Muscle layer of colon (tissue), 2 donors: ENCODE results near the gene RNLS.
"Not testable (repeated sequence)": the region's sequence is repeated elsewhere in the genome, so short reads cannot be mapped to it uniquely, and the experiment has no call there.

Experiments
- H3K27ac ChIP-seq: one replicate; pipeline ENCODE4 v1.7.0; 2013; ENCODE audit warnings: low read depth, mild to moderate bottlenecking, low read length, moderate library complexity
- H3K27me3 ChIP-seq, 2 donors: one replicate each; pipeline ENCODE4 v1.7.0; 2013; ENCODE audit warnings: low read length in 2 of 2, mild to moderate bottlenecking in 2 of 2; ENCODE audit not compliant: insufficient read depth in 2 of 2, control insufficient read depth in 1 of 2
- H3K36me3 ChIP-seq: one replicate; pipeline ENCODE4 v1.7.0; 2013; ENCODE audit warnings: mild to moderate bottlenecking, low read length; ENCODE audit not compliant: insufficient read depth
- H3K4me1 ChIP-seq: one replicate; pipeline ENCODE4 v1.7.0; 2013; ENCODE audit warnings: mild to moderate bottlenecking, low read length; ENCODE audit not compliant: insufficient read depth
- H3K4me3 ChIP-seq, 2 donors: one replicate each; pipeline ENCODE4 v1.7.0; 2013; ENCODE audit warnings: low read length in 2 of 2, low read depth in 1 of 2, mild to moderate bottlenecking in 1 of 2, moderate library complexity in 1 of 2
- H3K9ac ChIP-seq: one replicate; pipeline ENCODE4 v1.7.0; 2013; ENCODE audit warnings: low read length
- H3K9me3 ChIP-seq: one replicate; pipeline ENCODE4 v1.7.0; 2013; ENCODE audit warnings: mild to moderate bottlenecking, low read length
- donor health status: abdominal sarcoma.
- donor health status: Adenocarcinoma of cecum.

The RNLS gene

DNA sequence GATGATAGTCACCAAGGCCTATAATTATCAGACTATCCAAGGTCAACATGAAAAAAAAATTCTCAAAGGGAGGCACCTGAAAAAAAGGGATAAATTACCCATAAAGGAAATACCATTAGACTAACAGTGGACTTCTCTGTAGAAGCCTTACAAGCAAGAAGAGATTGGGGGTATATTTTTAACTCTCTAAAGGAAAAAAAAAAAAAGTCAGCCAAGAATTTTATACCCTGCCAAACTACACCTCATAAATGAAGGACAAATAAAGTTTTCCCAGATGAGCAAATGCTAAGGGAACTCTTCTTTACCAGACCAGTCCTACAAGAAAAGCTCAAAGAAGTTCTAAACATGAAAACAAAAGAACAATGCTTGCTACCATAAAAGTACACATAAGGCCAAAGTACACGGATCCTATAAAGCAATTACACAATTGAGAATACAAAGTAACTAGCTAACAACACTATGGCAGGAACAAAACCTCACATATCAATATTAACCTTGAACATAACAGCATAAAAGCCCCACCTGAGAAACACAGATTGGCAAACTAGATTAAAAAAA, 263.1 kb downstream of the RNLS start:
- Histone ChIP-seq H3K4me1 (peaks cover 6% of the 10 kb centered on the region), H3K27ac (no peak overlapping the region), H3K9ac (no peak overlapping the region), H3K27me3 (no peaks in the 10 kb centered on the region), H3K9me3 (no peaks in the 10 kb centered on the region), H3K4me3 (no peak overlapping the region), H3K36me3 (no peaks in the 10 kb centered on the region)

DNA sequence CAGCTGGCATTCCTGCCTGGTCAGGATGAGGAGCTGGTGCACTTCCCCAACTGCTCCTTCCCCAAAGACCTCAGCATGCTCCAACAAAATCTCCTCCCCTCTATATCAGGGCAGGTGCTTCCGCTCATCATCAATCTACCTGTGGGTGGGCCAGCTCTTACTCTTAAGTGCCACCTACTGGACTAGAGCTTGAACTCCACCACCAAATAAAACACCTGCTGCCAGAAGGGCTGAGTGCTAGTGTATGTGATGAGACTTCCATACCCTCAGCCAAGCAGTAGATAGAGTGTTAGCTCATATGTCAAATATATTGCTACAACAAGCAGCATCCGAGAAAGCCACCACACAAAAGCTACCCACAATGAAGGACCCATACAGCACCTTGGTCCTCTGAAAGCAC, 264.3 kb downstream of the RNLS start:
- Histone ChIP-seq H3K9me3 (no peaks in the 10 kb centered on the region), H3K27ac (no peak overlapping the region)

DNA sequence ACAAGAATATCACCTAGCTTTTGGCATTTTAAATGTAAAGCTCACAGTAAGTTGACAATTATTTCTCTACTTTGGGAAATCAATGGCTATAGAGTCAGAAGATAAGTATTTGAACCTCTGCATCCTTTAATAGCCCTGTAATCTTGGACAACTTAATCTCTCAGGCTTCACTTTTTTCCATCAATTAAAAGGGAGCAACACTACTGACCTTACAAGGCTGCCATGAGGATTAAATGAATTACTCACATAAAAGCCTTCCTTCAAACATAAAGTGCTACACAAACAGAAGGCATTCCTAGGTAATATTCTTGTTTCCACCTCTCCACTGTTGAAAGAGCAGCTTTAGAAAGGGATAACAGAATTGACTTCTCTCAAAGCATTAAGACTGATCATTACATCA, 266.0 kb downstream of the RNLS start:
- Histone ChIP-seq H3K27ac (no peak overlapping the region), H3K9ac (no peak overlapping the region), H3K27me3 (no peaks in the 10 kb centered on the region), H3K9me3 (no peaks in the 10 kb centered on the region), H3K4me3 (no peak overlapping the region), H3K36me3 (no peaks in the 10 kb centered on the region), H3K4me1 (peaks cover 6% of the 10 kb centered on the region)

More for the DNA sequence above, 264.3 kb downstream of the RNLS start:
- H3K4me3 ChIP-seq, result no peak overlapping the region
- no peak overlapping the region for H3K9ac ChIP-seq
- peaks cover 6% of the 10 kb centered on the region for H3K4me1 ChIP-seq
- H3K36me3 ChIP-seq, result no peaks in the 10 kb centered on the region
- H3K27me3 ChIP-seq, result no peaks in the 10 kb centered on the region

DNA sequence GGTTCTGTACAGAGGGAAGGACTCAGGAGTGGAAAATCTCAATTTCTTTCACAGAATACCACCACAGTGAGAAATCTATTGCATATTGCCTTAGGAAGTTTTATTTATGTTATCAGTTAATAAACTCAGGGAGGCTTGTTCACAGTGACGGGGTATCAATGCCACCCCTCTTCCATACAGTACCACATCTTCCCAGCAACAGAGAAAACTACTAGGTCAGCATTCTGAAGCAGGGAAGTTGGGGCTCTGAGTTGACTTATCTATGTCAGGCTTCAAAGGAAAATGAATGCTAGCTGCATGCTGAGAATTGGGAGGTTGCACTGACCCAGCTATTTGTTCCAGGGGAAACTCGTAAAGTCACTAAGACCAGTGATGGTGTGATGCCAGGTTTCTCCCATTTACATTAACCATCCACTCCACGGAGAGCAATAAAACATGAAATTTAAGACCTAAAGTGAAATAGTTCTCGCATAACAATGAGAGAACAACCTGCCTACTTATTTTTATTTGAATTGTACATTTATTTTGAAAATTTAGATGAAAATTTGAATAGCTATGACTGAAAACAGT, 266.7 kb downstream of the RNLS start:
- Histone ChIP-seq H3K9me3 (no peaks in the 10 kb centered on the region), H3K4me1 (peaks cover 6% of the 10 kb centered on the region), H3K4me3 (no peak overlapping the region), H3K36me3 (no peaks in the 10 kb centered on the region), H3K27me3 (no peaks in the 10 kb centered on the region), H3K9ac (no peak overlapping the region), H3K27ac (no peak overlapping the region)

DNA sequence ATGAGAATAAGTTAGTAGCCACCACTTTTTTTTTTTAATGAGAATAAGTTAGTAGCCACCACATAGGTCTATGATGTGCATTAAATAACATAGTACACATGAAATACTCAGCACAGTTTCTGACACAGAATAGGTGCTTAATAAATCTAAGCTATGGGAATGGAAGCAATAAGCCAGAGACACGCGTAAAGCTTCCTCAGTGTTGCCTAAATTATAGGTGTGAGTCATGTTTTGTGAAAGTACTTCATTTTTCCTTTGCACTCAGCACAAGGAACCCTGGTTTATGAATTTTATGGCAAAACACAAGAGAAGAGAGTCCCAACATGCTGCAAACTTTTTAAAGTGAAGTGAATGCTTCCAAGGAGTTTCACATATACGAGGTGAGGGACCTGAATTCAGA, 267.4 kb downstream of the RNLS start:
- Histone ChIP-seq H3K9me3 (no peaks in the 10 kb centered on the region), H3K4me1 (peaks cover 6% of the 10 kb centered on the region), H3K36me3 (no peaks in the 10 kb centered on the region), H3K27me3 (no peaks in the 10 kb centered on the region), H3K4me3 (no peak overlapping the region), H3K9ac (no peak overlapping the region), H3K27ac (no peak overlapping the region)

DNA sequence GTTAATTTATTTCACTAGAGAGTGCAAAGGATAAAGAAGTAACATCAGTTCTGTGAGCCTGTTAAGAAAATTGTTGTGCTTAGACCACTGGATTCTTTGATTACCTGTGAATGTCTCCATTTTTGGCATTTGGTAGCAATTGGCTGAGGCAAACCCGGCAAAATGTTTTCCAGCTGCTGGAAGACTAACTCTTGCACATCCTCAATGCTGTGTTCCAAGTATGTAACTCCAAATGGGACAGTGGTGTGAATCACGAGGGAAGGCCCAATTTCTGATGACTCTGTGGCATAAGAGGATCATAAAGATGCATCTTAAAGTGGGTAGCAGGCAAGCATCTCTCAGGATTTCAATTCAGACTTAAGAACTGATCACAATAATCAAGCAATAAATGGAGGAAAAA, 268.8 kb downstream of the RNLS start:
- H3K27ac ChIP-seq, result no peak overlapping the region
- H3K4me1 ChIP-seq, result peaks cover 6% of the 10 kb centered on the region

DNA sequence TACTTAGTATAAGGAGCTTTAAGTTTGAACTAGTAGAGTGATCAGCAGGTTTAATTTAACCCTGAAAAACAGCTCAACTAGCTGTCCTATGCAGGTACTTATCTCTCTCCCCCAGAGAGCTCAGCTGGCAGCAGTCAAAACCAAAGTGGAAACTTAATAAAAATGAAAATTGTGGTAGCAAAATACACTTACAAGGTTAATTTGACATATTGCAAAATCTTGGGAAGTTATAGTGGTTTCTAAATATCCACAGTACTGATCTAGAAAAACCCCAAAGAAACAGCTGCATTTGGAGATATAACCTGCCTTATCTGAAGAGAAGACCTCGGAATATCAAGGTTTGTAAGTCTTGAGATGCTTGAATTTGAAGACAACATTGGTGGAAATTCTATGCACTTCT, 269.2 kb downstream of the RNLS start:
- Histone ChIP-seq H3K27me3 (no peaks in the 10 kb centered on the region), H3K9ac (no peak overlapping the region), H3K4me1 (peaks cover 6% of the 10 kb centered on the region), H3K36me3 (no peaks in the 10 kb centered on the region), H3K4me3 (no peak overlapping the region), H3K27ac (no peak overlapping the region), H3K9me3 (no peaks in the 10 kb centered on the region)

More for the DNA sequence above, 268.8 kb downstream of the RNLS start:
- Histone ChIP-seq H3K4me3 (no peak overlapping the region), H3K27me3 (no peaks in the 10 kb centered on the region), H3K9me3 (no peaks in the 10 kb centered on the region), H3K9ac (no peak overlapping the region), H3K36me3 (no peaks in the 10 kb centered on the region)

DNA sequence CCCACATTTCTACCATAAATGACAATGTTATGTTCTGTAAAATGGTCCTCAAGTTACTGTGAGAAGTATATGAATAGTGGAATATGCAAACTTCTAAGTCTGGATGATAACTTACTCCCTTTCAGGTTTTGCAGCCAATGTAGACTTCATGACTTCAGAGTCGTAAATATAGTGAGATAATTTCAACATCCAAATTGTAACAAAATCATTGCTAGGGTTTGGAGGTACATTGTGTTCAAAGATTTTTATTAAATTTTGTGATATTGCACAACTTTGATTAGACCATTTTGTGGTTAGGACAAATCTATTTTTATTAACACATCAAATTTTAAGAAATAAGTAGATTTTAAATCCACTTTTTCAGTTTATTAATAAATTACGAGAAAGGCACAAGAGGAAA, 270.3 kb downstream of the RNLS start:
- H3K27ac ChIP-seq, result no peak overlapping the region
- H3K36me3 ChIP-seq, result no peaks in the 10 kb centered on the region
- peaks cover 6% of the 10 kb centered on the region for H3K4me1 ChIP-seq
- no peaks in the 10 kb centered on the region for H3K27me3 ChIP-seq
- no peak overlapping the region for H3K4me3 ChIP-seq
- no peak overlapping the region for H3K9ac ChIP-seq
- no peaks in the 10 kb centered on the region for H3K9me3 ChIP-seq

DNA sequence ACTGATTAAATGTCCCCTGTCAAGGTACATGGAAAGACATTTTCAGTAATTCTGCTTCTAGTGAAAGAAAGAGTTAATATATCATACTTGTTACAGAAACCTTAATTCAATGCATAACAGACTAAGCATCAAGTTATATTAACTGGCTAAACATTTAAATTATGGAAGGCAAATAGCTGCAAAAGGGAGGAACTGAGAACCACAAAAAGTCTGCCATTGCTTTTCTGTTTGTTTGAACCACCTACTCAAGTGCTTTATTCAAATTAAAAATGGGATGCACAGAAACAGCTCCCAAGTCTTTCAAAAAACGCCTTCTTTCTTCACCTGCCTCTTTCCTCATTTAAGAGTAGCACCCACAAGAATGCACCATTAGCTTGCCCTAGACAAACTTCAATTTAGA, 271.9 kb downstream of the RNLS start:
- no peak overlapping the region for H3K4me3 ChIP-seq

DNA sequence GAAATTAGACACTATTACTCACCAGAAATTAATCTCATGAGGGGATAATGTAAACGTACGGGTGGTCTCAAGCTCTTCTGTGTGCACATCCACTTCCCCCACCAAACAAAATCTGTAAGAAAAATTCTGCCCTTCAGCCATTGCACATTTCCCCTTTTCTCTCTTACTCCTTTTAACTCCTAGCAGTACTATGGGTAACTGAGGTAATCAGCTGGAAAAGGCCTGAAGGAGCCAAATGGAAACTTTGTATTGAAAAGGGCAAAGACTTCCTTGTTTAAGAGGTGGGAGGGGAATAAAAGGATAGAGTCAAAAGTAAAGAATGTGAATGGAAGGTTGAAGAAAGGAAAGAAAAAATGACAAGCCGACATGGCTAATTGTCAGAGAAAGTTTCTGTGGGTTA, 273.8 kb downstream of the RNLS start:
- Histone ChIP-seq H3K27ac (no peak overlapping the region), H3K36me3 (no peaks in the 10 kb centered on the region), H3K4me1 (no peaks in the 10 kb centered on the region), H3K27me3 (no peaks in the 10 kb centered on the region), H3K9me3 (no peaks in the 10 kb centered on the region), H3K4me3 (no peak overlapping the region), H3K9ac (no peak overlapping the region)

More for the DNA sequence above, 271.9 kb downstream of the RNLS start:
- Histone ChIP-seq H3K36me3 (no peaks in the 10 kb centered on the region), H3K27ac (no peak overlapping the region), H3K4me1 (peaks cover 5% of the 10 kb centered on the region), H3K9me3 (no peaks in the 10 kb centered on the region), H3K9ac (no peak overlapping the region), H3K27me3 (no peaks in the 10 kb centered on the region)

DNA sequence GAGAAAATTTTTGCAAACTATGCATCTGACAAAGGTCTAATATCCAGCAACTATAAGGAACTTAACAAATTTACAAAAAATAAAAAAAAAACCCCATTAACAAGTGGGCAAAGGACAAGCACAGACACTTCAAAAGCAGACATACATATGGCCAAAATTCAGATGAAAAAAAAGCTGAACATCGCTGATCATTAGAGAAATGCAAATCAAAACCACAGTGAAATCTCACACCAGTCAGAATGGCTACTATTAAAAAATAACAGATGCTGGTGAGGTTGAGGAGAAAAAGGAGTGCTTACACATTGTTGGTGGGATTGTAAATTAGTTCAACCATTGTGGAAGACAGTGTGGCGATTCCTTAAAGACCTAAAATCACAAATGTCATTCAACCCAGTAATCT, 274.8 kb downstream of the RNLS start:
- H3K4me3 ChIP-seq, H3K27me3 ChIP-seq, H3K9ac ChIP-seq, H3K27ac ChIP-seq, H3K9me3 ChIP-seq, H3K4me1 ChIP-seq, H3K36me3 ChIP-seq: not testable (repeated sequence)

DNA sequence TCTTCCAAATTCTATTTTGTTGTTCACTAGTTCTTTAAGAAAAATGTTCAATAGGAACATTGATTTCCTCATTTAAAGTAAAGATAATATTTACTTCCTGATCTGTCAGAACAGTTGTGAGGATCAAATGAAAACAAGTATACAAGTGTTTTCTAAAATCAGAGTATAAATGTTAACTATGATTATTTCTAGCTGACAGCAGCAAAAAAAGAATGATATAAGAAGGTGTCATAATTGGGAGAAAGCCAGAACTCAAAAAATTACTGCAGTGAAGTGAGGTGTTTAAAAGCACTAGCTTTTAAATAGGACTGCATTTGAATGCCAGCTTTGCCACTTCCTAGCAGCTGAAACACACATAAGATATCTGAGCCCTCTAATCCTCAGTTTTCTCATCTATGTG, 283.3 kb downstream of the RNLS start:
- Histone ChIP-seq H3K4me1 (no peaks in the 10 kb centered on the region), H3K27ac (no peak overlapping the region), H3K9me3 (no peaks in the 10 kb centered on the region), H3K36me3 (no peaks in the 10 kb centered on the region), H3K27me3 (no peaks in the 10 kb centered on the region), H3K4me3 (no peak overlapping the region), H3K9ac (no peak overlapping the region)
